ENCODE results near the gene INTS7.
"Not testable (repeated sequence)": the region's sequence is repeated elsewhere in the genome, so short reads cannot be mapped to it uniquely, and the experiment has no call there.

Gene INTS7

DNA sequence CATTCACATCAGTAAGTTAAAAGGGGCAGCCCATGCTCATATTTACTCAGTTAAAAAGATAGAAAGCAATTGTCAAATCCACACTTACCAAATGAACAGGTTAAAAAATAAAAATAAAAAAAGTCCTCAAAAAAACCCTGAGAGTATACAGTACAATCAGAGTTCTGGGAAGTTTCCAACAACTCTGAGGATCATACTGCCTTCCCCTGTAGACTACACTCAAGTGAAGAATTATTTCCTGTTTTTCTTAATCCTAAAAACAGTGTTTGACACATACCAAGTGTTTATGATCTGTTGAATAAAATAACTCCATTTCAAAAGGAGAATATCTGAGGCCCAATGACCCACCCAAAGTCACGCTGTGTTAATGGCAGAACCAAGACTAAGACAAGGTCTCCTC lies 61.8 kb downstream of the INTS7 start:
- no peak for DNase-seq

DNA sequence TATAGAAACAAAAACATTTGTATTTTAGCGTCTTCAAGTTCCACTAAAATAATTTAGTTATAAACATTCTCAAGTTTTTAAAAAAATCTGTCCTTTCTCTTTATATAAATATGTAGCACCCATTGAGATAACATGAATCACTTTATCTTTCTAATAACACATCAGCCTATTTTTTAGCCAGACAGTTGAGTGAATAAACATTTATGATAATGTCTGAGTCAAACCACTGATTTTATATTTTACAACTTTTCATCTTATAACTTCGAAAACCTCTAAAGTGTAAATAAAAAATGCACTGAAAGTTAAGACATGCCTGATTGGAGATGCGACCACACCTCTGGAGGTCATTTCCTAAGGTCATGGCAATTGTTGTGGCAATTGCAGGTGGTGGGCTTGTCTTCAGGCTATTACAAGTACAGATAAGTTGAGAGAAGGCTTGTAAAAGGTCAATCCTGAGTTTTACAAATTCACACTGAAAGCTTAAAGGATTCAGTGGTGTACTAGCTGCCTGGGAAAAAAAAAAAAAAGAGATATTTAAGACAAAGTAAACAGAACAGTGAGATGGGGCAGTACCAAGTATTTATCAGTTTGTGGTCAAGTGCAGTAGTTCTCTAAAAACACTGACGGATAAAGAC lies 67.0 kb downstream of the INTS7 start:
- no peak for DNase-seq

DNA sequence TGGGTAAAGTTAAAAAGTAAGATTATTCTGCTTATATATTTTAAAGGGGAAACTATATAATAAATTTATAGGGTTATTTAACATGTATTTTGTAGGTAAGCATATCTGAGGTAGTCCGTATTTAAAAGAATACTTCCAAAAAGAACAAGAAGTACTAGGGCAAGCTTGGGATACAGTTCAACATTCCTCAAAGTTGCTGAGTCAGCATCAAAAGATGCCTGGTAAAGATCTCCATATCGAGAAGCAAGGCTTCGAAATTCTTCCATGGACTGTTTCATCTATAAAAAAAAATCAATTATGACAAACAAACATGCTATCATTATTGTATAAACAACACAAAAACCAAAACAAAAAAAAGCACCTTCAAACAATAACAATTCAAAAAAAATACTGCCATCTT lies 67.7 kb downstream of the INTS7 start:
- no peak for DNase-seq

DNA sequence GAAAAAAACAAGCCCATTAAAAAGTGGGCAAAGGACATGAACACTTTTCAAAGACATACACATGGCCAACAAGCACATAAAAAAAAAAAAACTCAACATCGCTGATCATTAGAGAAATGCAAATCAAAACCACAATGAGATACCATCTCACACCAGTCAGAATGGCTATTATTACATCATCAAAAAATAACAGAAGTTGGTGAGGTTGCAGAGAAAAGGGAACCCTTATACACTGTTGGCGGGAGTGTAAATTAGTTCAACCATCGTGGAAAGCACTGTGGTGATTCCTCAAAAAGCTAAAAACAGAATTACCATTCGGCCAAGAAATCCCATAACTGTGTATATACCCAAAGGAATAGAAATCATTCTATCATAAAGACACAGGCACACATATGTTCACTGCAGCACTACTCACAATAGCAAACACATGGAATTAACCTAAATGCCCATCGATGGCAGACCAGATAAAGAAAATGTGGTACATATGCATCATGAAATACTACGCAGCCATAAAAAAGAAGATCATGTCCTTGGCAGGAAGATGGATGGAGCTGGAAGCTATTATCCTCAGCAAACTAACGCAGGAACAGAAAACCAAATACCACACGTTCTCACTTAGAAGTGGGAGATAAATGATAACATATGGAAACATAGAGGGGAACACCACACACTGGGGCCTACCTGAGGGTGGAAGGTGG lies 70.1 kb downstream of the INTS7 start:
- DNase-seq = no peak

DNA sequence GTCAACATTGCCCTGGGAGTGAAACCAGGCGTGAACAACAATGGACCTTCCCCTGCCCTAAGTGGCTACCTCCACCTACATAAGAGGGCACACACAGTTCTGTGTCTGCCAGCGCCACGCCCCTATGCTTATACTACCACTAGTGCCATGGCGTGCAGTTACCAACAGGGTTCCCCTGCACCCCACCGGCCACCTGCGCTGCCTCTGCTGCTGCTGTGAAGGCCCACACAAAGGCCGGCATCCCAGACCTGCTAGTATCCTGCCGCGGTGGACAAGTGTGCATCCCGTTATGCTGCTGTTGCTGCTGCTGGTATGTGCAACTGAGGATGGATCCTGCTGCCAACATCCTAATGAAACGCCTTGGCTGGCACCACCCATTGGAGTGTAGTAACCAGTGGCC lies 75.7 kb downstream of the INTS7 start:
- DNase-seq = no peak

DNA sequence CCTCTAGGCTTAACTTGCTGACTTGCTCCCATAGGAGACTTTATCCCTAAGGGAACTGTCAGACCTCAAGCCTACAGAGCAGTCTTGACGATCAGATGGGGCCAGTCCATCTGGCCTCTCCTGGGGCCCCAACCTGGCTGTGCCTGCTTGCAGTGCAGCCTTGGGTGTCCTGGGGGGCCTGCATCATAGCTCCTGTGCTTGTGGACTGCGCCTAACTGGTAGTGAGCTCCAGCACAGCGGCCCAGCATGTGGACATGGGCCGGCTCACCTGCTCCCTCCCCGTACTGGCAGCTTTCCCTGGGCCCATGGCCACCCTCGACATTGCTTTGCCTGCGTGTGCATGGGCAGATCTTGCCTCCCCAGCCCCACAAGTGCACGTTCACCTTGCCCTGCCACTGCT lies 76.1 kb downstream of the INTS7 start:
- no peak for DNase-seq

DNA sequence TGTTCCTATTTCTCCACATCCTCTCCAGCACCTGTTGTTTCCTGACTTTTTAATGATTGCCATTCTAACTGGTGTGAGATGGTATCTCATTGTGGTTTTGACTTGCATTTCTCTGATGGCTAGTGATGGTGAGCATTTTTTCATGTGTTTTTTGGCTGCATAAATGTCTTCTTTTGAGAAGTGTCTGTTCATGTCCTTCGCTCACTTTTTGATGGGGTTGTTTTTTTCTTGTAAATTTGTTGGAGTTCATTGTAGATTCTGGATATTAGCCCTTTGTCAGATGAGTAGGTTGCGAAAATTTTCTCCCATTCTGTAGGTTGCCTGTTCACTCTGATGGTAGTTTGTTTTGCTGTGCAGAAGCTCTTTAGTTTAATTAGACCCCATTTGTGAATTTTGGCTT lies 81.3 kb downstream of the INTS7 start:
- DNase-seq = not testable (repeated sequence)

DNA sequence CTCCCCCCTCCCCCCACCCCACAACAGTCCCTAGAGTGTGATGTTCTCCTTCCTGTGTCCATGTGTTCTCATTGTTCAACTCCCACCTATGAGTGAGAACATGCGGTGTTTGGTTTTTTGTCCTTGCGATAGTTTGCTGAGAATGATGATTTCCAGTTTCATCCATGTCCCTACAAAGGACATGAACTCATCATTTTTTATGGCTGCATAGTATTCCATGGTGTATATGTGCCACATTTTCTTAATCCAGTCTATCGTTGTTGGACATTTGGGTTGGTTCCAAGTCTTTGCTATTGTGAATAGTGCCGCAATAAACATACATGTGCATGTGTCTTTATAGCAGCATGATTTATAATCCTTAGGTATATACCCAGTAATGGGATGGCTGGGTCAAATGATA lies 81.8 kb downstream of the INTS7 start:
- not testable (repeated sequence) for DNase-seq

DNA sequence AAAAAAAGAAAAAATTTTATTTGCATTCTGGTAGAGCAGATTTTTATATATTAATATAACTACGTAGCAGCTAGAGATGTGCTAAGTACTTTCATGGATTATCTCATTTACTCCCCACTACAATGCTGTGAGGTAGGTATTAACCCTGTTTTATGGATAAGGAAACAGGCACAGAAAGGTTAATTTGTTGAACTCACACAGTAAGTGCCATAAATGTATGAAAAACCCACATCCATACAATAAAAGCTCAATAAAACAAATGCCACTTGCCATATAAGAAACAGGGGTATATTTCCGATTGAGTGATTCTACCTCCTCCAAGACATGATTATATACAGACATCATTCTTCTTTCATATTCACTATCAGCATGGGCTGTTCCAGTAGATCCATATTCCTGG lies 83.1 kb downstream of the INTS7 start:
- no peak for DNase-seq

DNA sequence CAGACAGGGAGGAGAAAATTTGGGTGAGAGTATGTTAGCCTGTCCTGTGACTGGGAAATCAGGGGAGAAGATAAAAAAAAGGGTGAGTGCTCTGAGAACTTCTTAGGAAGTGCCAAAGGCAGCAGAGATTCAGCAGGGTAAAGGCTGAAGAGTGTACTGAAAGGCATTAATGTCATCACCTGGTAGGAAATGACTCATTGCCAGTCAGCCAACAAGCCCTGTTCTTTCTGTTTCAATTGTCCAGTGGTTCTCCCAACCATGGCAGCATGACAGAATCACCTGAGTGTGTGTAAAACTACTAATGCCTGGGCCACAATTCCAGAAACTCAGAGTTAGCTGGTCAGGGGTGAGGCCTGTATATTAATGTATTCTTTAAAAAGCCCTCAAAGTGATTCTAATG lies 83.5 kb downstream of the INTS7 start:
- no peak for DNase-seq

DNA sequence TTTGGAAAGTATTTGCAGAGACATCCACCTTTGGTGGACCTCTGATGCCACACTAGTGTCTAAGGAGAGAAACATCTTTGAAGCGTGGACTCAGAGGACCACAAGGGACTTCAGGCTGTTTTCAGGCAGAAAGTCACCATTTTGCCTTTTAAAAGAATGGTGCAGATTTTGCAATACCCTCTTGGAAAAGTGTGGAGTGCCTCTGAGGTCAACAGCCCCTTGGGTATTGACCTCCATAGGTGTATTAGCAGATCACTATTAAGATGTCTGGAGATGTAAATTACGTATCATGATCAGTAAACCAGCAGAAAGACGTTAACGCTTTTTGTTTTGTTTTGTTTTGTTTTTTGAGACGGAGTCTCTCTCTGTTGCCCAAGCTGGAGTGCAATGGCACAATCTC lies 87.0 kb downstream of the INTS7 start:
- DNase-seq = no peak

DNA sequence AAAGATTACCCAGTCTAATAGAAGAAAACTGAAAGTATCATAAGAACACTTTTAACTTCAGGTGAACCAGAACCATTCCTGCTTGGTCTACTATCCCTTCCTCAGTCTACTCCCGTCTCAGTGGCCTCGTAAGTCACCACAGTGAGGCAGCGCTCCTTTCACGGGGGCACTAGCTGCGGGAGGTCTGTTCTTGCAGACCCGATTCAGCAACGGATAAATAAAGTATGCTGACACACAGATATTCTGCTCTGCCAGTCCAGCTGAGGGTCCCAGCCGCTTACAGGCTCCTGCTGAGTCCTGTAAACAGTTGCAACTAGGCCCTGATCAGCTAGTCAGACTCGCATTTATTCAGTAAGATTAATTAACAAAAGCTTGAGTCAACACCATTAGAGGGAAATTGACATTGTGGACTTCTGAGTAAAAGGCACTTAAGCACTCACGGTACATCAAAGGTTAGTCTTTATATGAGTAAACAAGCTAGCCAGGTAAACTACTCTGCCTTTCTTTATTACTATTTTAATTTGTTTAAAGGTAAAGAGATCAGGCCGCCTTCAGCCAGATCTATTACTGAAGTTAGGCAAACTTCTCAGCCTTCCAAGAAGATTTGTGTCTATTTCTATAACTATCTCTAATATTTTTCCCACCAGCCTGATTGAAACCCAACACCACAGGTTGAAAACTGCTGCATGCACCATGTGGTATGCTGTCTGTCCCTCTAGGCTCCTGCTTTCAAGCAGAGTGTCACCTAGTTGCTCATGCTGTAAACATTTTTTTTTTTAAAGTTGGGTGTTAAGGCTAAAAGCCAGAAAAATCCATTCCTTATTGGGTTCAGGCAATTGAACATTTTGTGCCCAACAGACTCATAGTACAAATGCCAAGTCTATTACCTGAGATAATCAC lies 87.7 kb downstream of the INTS7 start:
- no peak for DNase-seq

DNA sequence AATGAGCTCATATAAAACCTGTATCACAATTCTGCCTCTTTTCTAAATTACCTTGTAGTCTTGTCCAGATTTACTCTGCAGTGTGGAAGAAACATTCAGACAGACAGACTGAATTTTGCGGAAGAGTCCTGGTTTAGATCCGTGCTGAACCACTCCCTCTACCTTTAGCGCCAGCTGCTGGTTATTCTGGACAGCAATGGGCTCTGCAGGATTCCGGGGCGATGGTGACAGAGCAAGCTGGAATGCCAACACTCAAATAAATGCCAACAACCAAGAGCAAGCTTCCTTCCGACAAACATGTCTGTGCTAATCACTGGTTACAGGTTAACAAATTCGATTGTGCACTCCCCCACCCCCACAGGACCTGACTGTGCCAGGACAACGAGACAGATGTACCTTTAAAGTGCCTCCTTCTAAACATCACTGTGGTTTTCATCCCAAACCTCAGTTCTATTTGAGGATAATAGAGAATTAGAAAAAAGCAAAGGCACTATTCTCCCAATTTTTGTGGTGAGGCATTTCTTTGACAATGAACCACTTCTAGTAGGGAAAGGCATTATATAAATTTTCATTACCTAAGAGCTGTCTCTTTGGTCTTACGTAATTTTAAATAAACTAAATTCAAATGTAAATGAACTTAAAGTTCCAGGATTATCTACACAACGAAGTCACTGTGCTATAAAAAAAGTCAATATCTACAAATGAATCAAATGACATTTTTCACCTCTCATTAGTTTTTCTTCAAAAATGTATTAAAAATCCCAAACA lies 90.4 kb downstream of the INTS7 start:
- DNase-seq = no peak

DNA sequence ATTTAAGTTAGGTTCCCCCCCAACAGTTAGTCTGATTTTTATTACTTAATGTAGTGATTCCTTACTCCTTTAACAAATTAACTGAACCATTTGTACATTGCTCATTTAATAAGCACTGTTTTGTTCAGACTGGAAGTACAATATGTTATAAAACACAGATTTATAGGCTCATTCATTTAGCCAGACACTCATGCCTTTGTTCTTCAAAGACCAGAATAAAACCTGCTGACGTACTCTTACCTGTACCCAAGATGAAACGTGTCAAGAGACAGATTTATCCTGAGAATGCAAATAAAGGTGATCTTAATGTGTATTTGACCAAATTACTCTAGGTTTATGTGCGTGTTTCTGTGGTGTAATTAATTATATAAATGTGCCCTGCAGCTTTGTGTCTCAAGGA lies 92.8 kb downstream of the INTS7 start:
- DNase-seq = no peak

DNA sequence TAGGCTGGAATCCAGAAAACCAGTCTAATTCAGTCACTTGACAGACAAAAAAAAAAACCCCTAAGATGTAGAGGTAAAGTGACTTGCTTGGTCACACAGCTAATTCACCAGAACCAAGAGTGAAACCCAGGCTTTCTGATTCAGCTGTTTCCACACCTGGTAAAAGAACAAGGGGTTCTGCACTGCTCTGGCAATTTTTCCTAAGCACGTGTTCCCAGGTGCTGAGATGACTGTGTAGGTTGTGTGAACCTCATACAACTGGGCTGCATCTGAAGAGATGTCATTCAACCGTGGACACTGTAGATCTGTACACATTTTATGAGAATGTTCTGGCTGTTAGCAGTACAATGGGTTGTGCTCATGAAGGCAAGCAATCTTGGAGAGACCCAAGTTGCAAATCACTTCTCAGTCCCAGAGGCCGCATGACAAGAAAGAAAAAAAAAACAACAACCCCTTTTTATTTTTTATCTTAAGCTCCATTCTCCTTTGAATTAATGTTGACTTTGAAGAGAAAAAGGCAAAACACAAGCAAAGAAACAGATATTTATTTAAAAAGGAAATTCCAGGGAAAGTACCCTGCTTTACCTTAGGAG lies 95.4 kb downstream of the INTS7 start:
- DNase-seq = no peak

DNA sequence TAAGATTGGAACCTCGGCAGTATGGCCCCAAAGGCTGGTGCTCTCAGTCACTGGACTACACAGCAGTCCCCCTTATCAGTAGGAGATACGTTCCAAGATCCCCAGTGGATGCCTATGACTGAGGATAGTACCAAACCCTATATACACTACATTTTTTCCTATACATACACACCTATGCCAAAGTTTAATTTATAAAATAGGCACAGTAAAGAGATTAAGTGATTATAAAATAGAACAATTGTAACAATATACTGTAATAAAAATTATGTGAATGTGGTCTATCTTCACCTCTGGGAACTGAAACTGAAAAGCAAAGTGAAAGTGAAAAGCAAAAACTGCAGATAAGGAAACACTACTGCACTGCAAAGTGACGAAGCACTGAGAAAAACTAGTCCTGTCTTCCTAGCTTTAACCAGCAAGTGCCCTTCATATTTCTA lies 96.8 kb downstream of the INTS7 start:
- DNase-seq = no peak

DNA sequence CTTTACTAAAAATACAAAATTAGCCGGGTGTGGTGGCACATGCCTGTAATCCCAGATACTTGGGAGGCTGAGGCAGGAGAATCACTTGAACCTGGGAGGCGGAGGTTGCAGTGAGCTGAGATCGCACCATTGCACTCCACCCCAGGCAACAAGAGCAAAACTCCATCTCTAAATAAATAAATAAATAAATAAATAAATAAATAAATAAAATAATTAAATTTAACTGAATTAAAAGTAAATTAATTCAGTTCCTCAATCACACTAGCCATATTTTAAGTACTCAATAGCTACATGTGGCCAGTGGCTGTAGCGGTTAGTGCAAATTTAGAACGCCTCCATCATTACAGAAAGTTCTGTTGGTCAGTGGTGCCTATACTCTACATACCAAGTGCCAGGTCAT lies 97.9 kb downstream of the INTS7 start:
- DNase-seq = not testable (repeated sequence)

DNA sequence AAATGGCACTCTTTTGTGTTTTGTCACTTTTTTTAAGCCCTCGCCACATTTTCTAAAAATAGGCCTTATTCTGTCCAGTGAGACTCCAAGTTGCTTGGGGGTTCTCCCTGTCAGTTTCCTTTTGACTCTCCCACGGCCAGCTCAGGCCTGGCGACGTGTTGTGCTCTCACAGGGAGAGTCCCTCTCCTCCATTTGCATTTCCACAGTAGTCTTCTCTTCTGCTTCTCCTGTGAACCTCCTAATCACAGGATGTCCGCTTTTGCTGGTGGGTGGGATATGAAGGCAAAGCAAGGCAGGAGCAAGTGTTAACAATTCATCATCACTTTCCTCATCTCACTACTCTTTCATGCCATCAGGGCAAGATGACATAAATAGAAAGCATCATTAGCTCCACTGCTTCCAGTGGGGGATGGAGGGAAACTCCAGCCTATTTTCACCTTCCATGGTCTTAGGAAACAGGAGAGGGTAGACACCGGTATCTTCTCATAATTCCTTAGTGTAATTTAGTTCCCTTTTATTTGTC lies 99.8 kb downstream of the INTS7 start:
- no peak for DNase-seq

DNA sequence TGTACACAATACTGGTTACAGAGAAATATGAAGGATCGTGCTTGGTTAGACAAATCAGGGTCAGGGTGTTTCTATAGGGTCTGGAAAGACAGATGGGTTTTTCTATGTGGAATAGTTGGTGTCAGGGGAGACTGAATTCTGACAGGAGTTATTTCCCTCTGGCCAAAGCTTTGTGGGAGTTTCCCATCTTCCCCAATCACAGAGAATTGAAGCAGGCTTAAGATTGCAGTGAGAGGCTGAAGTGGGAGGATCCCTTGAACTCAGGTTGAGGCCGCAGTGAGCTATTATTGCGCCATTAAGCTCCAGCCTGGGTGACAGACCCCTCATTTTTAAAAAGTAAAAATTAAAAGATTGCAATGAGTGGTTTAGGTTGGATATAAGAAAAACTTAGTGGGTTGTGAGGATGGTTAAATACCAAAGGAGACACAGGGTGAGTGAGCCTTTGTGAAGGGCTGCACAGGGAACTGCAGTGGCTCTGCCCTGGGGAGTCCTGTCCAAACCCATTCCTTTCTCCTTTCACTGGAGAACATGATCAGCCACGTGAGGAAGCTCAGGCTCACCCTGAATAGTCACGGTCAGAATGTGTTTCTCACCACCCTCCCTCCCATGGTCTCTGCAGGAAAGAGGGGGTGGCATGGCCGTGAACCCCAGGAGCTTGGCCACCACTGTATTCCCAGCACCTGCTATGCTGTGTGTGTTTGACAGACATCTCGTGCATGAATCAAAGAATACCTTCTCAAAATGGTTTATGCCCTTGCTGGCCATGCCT lies 101.2 kb downstream of the INTS7 start:
- DNase-seq = no peak

DNA sequence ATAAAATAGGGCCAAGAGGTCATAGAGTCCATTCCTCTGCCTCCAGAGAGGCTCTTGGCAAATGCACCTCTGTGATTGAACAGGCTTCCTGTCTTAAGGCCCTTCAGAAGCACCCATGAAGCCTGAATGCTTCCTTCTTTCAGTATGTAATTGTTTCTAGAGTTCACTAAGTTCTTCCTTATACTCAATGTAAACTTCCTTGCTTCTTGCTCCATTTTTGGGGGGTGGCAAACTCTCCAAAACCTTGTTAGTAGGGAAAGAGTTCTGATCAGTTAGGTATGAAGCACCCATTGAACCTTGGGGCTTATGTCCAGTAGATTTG lies 102.5 kb downstream of the INTS7 start:
- no peak for DNase-seq

DNA sequence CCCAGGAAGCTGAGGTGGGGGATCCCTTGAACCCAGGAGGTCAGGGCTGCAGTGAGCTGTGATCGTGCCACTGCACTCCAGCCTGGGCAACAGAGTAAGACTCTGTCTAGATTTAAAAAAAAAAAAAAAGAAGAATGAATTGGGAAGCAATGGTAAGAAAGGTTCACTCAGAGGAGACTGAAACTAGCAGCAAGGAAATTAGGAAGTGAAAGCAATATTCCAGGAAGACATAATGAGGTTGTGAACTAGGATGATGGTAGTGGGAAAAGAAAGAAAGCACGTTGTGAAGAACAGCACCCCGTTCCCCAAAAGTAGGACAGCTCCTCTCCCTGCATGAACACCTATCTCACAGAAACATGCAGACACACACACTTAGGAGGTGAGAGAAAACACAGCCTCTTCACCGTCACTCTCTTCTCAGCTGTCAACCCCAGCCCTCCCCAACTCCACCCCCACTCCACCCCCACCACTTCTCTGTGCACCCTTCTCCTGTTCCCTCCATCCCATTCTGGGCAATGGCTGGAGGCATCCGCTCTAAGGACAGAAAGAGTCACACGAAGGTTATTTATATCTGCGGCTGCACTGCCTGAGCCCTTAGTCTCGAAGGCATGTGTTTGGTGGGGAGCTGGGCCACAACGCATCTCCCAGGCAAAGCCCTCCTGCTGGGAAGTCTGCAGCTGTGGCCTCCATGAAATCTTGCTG lies 103.0 kb downstream of the INTS7 start:
- DNase-seq = no peak
